Keratinocyte (primary cell): ENCODE data around the gene RGS1. TPM values are rescaled to one million over a fixed set of nuclear protein-coding genes. Genes with fewer than 3 reads are reported as not detected.

Experiments
- DNase-seq: peaks from one replicate; pipeline ENCODE4 v3.0.0-alpha.2; 2011; ENCODE audit warnings: low read depth, missing footprints, low spot score
- FAIRE-seq: peaks from 2 replicates; lab custom pipeline; 2011; peaks lifted over from hg19 to GRCh38; lab: Jason Lieb, UNC
- H2AFZ ChIP-seq: 2 replicates; pipeline ENCODE4 v1.6.0; 2012; ENCODE audit warnings: low read length, control low read depth, inconsistent platforms; ENCODE audit not compliant: control insufficient read depth
- H3K27ac ChIP-seq: 2 replicates; pipeline ENCODE4 v1.5.1; 2011; ENCODE audit warnings: low read length; ENCODE audit not compliant: control insufficient read depth, insufficient read depth
- H3K27me3 ChIP-seq: 3 replicates; pipeline ENCODE4 v1.6.0; 2011; ENCODE audit warnings: low read length; ENCODE audit not compliant: control insufficient read depth, insufficient read depth; ENCODE audit errors: extremely low read depth
- H3K36me3 ChIP-seq, 2 experiments: 2 replicates in 1 of 2; 3 replicates in 1 of 2; pipeline ENCODE4 v1.5.1; 2011; ENCODE audit warnings: low read length in 2 of 2, mild to moderate bottlenecking in 1 of 2; ENCODE audit not compliant: control insufficient read depth in 2 of 2, insufficient read depth in 2 of 2; ENCODE audit errors: extremely low read depth in 1 of 2
- H3K4me1 ChIP-seq: 3 replicates; pipeline ENCODE4 v1.5.1; 2011; ENCODE audit warnings: low read length; ENCODE audit not compliant: control insufficient read depth, insufficient read depth; ENCODE audit errors: extremely low read depth
- H3K4me2 ChIP-seq: 3 replicates; pipeline ENCODE4 v1.6.0; 2011; ENCODE audit warnings: low read depth, low read length; ENCODE audit not compliant: control insufficient read depth, insufficient read depth; ENCODE audit errors: extremely low read depth
- H3K4me3 ChIP-seq, 3 experiments: fragments of 200-600 bp in 1 of 3; sonication (generic) in 1 of 3; 2 replicates in 2 of 3; 3 replicates in 1 of 3; pipeline ENCODE4 v1.5.1; 2011 to 2016; ENCODE audit warnings: low read length in 3 of 3, mild to moderate bottlenecking in 3 of 3, control low read depth in 2 of 3, inconsistent platforms in 1 of 3, low read depth in 1 of 3, mixed read lengths in 1 of 3, mixed run types in 1 of 3, moderate library complexity in 1 of 3; ENCODE audit not compliant: control insufficient read depth in 2 of 3, insufficient read depth in 2 of 3; ENCODE audit errors: extremely low read depth in 1 of 3
- H3K79me2 ChIP-seq: 2 replicates; pipeline ENCODE4 v1.6.0; 2012; ENCODE audit warnings: low read length; ENCODE audit not compliant: control insufficient read depth, insufficient read depth
- H3K9ac ChIP-seq: 3 replicates; pipeline ENCODE4 v1.6.0; 2011; ENCODE audit warnings: low read length; ENCODE audit not compliant: control insufficient read depth, insufficient read depth; ENCODE audit errors: extremely low read depth
- H3K9me1 ChIP-seq: 3 replicates; pipeline ENCODE4 v1.6.0; 2011; ENCODE audit warnings: low read length; ENCODE audit not compliant: control insufficient read depth, insufficient read depth; ENCODE audit errors: extremely low read depth
- H3K9me3 ChIP-seq: 2 replicates; pipeline ENCODE4 v1.5.1; 2012; ENCODE audit warnings: low read depth, low read length; ENCODE audit not compliant: control insufficient read depth
- H4K20me1 ChIP-seq: 3 replicates; pipeline ENCODE4 v1.6.0; 2011; ENCODE audit warnings: low read length; ENCODE audit not compliant: control insufficient read depth, insufficient read depth; ENCODE audit errors: extremely low read depth
- EZH2 ChIP-seq: IDR thresholded peaks from one replicate; pipeline ENCODE4 v1.6.1; 2012; ENCODE audit warnings: inconsistent platforms, mild to moderate bottlenecking, low read length, moderate library complexity
- dilution Hi-C: fragments of 300-500 bp; cut with MboI; formaldehyde crosslinking; loops from one replicate; pipeline ENCODE4 v1.7.0; 2020; ENCODE audit warnings: low sequenced_read_pairs; ENCODE audit not compliant: extremely low pct_ligation_motif_present
- polyA plus RNA-seq, 5 experiments: library from polyadenylated mRNA; depleted of rRNA in 3 of 5; stranded (reverse) in 3 of 5; stranded (forward) in 1 of 5; unstranded in 1 of 5; fragments of >200 nt; gene quantifications; 1 replicate in 1 of 5; 2 replicates in 3 of 5; 3 replicates in 1 of 5; pipeline versions ENCODE4 v1.2.1 to v1.2.3, GENCODE V29; 2011 to 2012; ENCODE audit warnings: missing spikeins in 2 of 5, low read depth in 1 of 5, low replicate concordance in 1 of 5
- TF ChIP-seq, protein P1 (sequence below), 3 experiments: IDR thresholded peaks in 1 of 3; conservative IDR thresholded peaks in 1 of 3; optimal IDR thresholded peaks in 1 of 3; 2 replicates in 2 of 3; 3 replicates in 1 of 3; pipeline versions ENCODE3 to v1.5.1; 2011; ENCODE audit warnings: low read length in 3 of 3, mild to moderate bottlenecking in 3 of 3, moderate library complexity in 2 of 3, control low read depth in 1 of 3, inconsistent platforms in 1 of 3; ENCODE audit not compliant: insufficient read depth in 2 of 3; ENCODE audit errors: extremely low read depth in 1 of 3

The RGS1 gene
- polyA plus RNA-seq, 1 donor (not counting 4 experiments of a cell fraction or from before 2014, with no cell fraction given): 0.05 TPM

DNA sequence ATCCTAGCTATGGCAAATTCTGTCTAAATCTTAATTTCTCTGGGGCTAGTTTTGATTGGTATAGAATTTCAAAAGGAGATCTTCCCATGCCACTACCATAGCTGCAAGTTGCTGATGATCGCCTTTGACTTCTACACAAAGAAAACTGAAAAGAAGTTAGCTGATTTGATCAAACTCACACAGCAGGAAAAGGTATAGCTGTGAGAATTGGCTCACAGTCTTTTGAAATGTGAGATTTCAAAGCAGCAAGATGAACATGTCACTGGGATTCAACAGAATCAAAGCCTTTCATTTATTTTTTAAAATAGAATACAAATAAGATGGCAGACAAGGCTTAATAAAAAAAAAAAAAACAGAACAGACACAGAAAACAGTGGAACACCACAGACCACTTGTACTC lies 7.5 kb upstream of the RGS1 start:
- DNase-seq: no peak
- Histone ChIP-seq H3K79me2 (no peaks in the 10 kb centered on the region), H3K9me3 (no peaks in the 10 kb centered on the region), H3K4me2 (no peak overlapping the region), H3K27me3 (no peaks in the 10 kb centered on the region), H4K20me1 (no peaks in the 10 kb centered on the region), H3K9me1 (no peaks in the 10 kb centered on the region), H3K36me3 (no peaks in the 10 kb centered on the region), H3K9ac (no peak overlapping the region), H2AFZ (no peak overlapping the region), H3K4me3 (no peak overlapping the region), H3K4me1 (no peaks in the 10 kb centered on the region), H3K27ac (no peak overlapping the region)
- TF ChIP-seq, protein P1, sequence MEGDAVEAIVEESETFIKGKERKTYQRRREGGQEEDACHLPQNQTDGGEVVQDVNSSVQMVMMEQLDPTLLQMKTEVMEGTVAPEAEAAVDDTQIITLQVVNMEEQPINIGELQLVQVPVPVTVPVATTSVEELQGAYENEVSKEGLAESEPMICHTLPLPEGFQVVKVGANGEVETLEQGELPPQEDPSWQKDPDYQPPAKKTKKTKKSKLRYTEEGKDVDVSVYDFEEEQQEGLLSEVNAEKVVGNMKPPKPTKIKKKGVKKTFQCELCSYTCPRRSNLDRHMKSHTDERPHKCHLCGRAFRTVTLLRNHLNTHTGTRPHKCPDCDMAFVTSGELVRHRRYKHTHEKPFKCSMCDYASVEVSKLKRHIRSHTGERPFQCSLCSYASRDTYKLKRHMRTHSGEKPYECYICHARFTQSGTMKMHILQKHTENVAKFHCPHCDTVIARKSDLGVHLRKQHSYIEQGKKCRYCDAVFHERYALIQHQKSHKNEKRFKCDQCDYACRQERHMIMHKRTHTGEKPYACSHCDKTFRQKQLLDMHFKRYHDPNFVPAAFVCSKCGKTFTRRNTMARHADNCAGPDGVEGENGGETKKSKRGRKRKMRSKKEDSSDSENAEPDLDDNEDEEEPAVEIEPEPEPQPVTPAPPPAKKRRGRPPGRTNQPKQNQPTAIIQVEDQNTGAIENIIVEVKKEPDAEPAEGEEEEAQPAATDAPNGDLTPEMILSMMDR (optimal IDR thresholded peaks at IDR 0.05 in 1 of 3, IDR thresholded peaks at IDR 0.05 in 1 of 3, conservative IDR thresholded peaks at IDR 0.05 in 1 of 3; ENCODE audit: extremely low read depth in 1 of 3, insufficient read depth in 2 of 3, low read length in 3 of 3): no peak
- TF ChIP-seq EZH2: no peak
- dilution Hi-C loops: no loop called here
- no peak for FAIRE-seq

DNA sequence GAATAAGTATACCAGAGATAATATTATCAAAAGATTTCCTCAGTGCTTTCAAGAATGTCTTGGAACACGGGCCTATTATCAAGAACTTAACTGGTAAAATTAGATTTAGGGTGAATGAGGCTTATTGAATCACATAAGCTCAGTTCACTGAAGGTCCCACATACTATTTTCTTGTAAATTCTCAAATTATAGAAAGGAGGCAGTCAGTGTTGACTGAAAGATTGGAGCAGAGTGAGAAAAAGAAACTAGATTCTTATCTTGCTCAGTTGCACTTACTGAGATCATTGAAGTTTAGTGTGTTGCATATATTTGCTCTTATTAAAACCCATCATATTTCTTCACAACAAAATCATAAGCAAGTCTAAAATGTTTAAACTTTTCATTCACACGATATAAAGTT lies 3.9 kb upstream of the RGS1 start:
- H3K4me1 ChIP-seq: no peaks in the 10 kb centered on the region
- DNase-seq (no peak), FAIRE-seq (no peak)
- H3K9ac ChIP-seq: no peak overlapping the region
- H4K20me1 ChIP-seq: no peaks in the 10 kb centered on the region
- no peaks in the 10 kb centered on the region for H3K79me2 ChIP-seq
- dilution Hi-C loops: no loop called here
- no peaks in the 10 kb centered on the region for H3K36me3 ChIP-seq
- H3K27me3 ChIP-seq: no peaks in the 10 kb centered on the region
- H3K4me2 ChIP-seq: no peak overlapping the region
- no peak overlapping the region for H3K4me3 ChIP-seq
- no peak overlapping the region for H2AFZ ChIP-seq
- no peak overlapping the region for H3K27ac ChIP-seq
- TF ChIP-seq, protein P1 (optimal IDR thresholded peaks at IDR 0.05 in 1 of 3, IDR thresholded peaks at IDR 0.05 in 1 of 3, conservative IDR thresholded peaks at IDR 0.05 in 1 of 3; ENCODE audit: extremely low read depth in 1 of 3, insufficient read depth in 2 of 3, low read length in 3 of 3): no peak
- no peak for TF ChIP-seq EZH2
- H3K9me1 ChIP-seq: no peaks in the 10 kb centered on the region
- H3K9me3 ChIP-seq: no peaks in the 10 kb centered on the region
